Natural killer cell (primary cell): ENCODE results near the gene ZNF407. TPM values are rescaled to one million over a fixed set of nuclear protein-coding genes. Genes with fewer than 3 reads are reported as not detected.

Experiments
- ATAC-seq, 3 donors: fragments of 150-1000 bp in 2 of 3; fragments of 200-7000 bp in 1 of 3; cut with Tn5 transposase; 1 replicate in 1 of 3; 2 replicates in 2 of 3; pipeline ENCODE4 v1.10.0; 2021; ENCODE audit warnings: mild to moderate bottlenecking in 2 of 3, moderate library complexity in 2 of 3
- DNase-seq, 2 donors: peaks; one replicate each; pipeline versions ENCODE4 v3.0.0 to v3.0.0-alpha.2; 2013 to 2021; ENCODE audit warnings: mixed read lengths in 1 of 2
- H3K27ac ChIP-seq: one replicate; pipeline ENCODE4 v1.5.1; 2013; ENCODE audit warnings: mild to moderate bottlenecking, low read length
- H3K27me3 ChIP-seq: one replicate; pipeline ENCODE4 v1.6.1; 2013; ENCODE audit warnings: low read length; ENCODE audit not compliant: control insufficient read depth, insufficient read depth
- H3K36me3 ChIP-seq: one replicate; pipeline ENCODE4 v1.6.1; 2013; ENCODE audit warnings: low read length; ENCODE audit not compliant: control insufficient read depth, insufficient read depth
- H3K4me1 ChIP-seq: one replicate; pipeline ENCODE4 v1.6.1; 2013; ENCODE audit warnings: low read length; ENCODE audit not compliant: control insufficient read depth, insufficient read depth
- H3K4me3 ChIP-seq: one replicate; pipeline ENCODE4 v1.5.1; 2013; ENCODE audit warnings: low read length
- H3K9me3 ChIP-seq: one replicate; pipeline ENCODE4 v1.6.1; 2013; ENCODE audit warnings: low read length; ENCODE audit not compliant: control insufficient read depth, insufficient read depth
- H3K27ac Mint-ChIP-seq, 2 donors: one replicate each; pipeline ENCODE4 v1.8.0; 2022; ENCODE audit warnings: mild to moderate bottlenecking in 2 of 2, mixed read lengths in 2 of 2, moderate library complexity in 1 of 2
- H3K27me3 Mint-ChIP-seq, 2 donors: one replicate each; pipeline ENCODE4 v1.8.0; 2022; ENCODE audit warnings: low read depth in 2 of 2, mixed read lengths in 2 of 2
- H3K36me3 Mint-ChIP-seq: one replicate; pipeline ENCODE4 v1.8.0; 2022; ENCODE audit warnings: mixed read lengths
- H3K4me1 Mint-ChIP-seq, 2 donors: one replicate each; pipeline ENCODE4 v1.8.0; 2022; ENCODE audit warnings: mixed read lengths in 2 of 2
- H3K4me3 Mint-ChIP-seq: one replicate; pipeline ENCODE4 v1.8.0; 2022; ENCODE audit warnings: mild to moderate bottlenecking, moderate library complexity, mixed read lengths
- H3K9me3 Mint-ChIP-seq, 2 donors: one replicate each; pipeline ENCODE4 v1.8.0; 2022; ENCODE audit warnings: mixed read lengths in 2 of 2
- CTCF ChIP-seq: fragments of 200-600 bp; IDR thresholded peaks from one replicate; pipeline ENCODE4 v1.8.0; 2022; ENCODE audit warnings: antibody characterized with exemption
- WGBS: methylation state at CpG from one replicate; pipeline ENCODE4 v1.1.7; 2013; ENCODE audit warnings: missing lambda C conversion rate; ENCODE audit not compliant: insufficient coverage; 5-methylcytosine and 5-hydroxymethylcytosine counted together
- intact Hi-C: fragments of 100-400 bp; cut with micrococcal nuclease; formaldehyde crosslinking; loops from one replicate; pipeline ENCODE4 v1.14.2; 2022
- total RNA-seq, 4 donors: library from RNA; stranded (reverse); fragments of 120-200 nt in 1 of 4; gene quantifications; one replicate each; pipeline versions ENCODE4 v1.2.3 to v1.2.4, GENCODE V29; 2013 to 2022

ZNF407 gene
- total RNA-seq, 3 donors from 2014 or later (not counting 1 experiment from before 2014, with no cell fraction given) = 28.4 to 36.7 (median 36.3) TPM

DNA sequence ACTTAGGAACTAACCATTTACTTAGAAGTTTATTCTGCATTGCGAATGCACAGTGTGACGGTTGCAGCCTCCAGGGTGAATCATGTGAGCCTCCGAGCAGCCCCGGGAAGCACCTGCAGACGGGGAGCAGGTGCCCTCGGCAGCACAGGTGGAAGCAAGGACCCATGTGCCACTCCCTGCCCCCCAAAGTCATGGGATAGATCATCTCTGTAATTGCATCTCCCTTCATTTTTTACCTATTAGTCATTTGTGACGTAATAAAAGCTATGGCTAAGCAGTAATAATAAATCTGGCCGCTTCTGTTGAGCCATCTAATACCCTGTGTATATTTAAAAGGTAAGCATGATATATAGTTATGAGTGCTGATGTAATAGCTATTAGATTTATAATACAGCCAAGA, 514.1 kb downstream of the ZNF407 start:
- no peaks in the 10 kb centered on the region for H3K27me3 ChIP-seq
- intact Hi-C loops = no loop called here

GRCh38 chr18:75112186-75113096, 514.8 kb downstream of the ZNF407 start:
- Histone ChIP-seq H3K4me3 (no peak overlapping the region), H3K27me3 (no peaks in the 10 kb centered on the region), H3K9me3 (no peaks in the 10 kb centered on the region), H3K36me3 (no peaks in the 10 kb centered on the region), H3K4me1 (no peaks in the 10 kb centered on the region), H3K27ac (no peak overlapping the region)
- intact Hi-C loops = no loop called here
- WGBS = 89% methylated on average over 16 of the region's 16 CpGs
- Mint-ChIP-seq H3K4me3 (no peak overlapping the region), H3K27ac (no peak overlapping the region), H3K4me1 (peaks cover 0 to 5% of the 10 kb centered on the region in 2 donors), H3K9me3 (no peaks in the 10 kb centered on the region), H3K36me3 (no peaks in the 10 kb centered on the region), H3K27me3 (peaks cover 2 to 23% of the 10 kb centered on the region in 2 donors)
- TF ChIP-seq CTCF = no peak
- DNase-seq = no peak
- ATAC-seq = no peak

More for the DNA sequence above, 514.1 kb downstream of the ZNF407 start:
- Mint-ChIP-seq H3K9me3 (no peaks in the 10 kb centered on the region), H3K36me3 (no peaks in the 10 kb centered on the region), H3K27me3 (peaks cover 2 to 19% of the 10 kb centered on the region in 2 donors), H3K27ac (no peak overlapping the region), H3K4me1 (peaks cover 0 to 5% of the 10 kb centered on the region in 2 donors), H3K4me3 (no peak overlapping the region)
- Histone ChIP-seq H3K4me3 (no peak overlapping the region), H3K27ac (no peak overlapping the region), H3K9me3 (no peaks in the 10 kb centered on the region), H3K36me3 (no peaks in the 10 kb centered on the region), H3K4me1 (no peaks in the 10 kb centered on the region)
- no peak for ATAC-seq
- 88% methylated on average over 7 of the region's 8 CpGs for WGBS
- no peak for TF ChIP-seq CTCF
- no peak for DNase-seq

DNA sequence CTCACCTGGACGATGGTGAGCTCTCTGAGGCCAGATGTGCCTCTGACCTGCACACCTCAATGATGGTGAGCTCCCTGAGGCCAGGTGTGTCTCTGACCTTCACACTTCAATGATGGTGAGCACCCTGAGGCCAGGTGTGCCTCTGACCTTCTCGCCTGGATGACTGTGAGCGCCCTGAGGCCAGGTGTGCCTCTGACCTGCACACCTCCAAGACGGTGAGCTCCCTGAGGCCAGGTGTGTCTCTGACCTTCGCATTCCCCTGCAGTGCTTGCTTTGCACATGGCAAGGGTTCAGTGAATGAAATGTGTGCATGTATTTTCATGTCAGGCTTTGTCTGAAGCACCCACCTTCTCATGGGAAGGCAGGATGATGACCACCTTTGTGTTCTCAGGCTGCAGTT, 515.8 kb downstream of the ZNF407 start:
- 81% methylated on average over 5 of the region's 5 CpGs for WGBS
- H3K4me3 ChIP-seq = no peak overlapping the region
- intact Hi-C loops = no loop called here
- Mint-ChIP-seq H3K9me3 (no peaks in the 10 kb centered on the region), H3K36me3 (no peaks in the 10 kb centered on the region), H3K27me3 (peaks cover 0 to 15% of the 10 kb centered on the region in 2 donors), H3K4me1 (peaks cover 0 to 5% of the 10 kb centered on the region in 2 donors), H3K4me3 (no peak overlapping the region), H3K27ac (no peak overlapping the region)
- DNase-seq (no peak), ATAC-seq (no peak)
- no peaks in the 10 kb centered on the region for H3K36me3 ChIP-seq
- H3K27ac ChIP-seq = no peak overlapping the region
- no peaks in the 10 kb centered on the region for H3K9me3 ChIP-seq
- no peaks in the 10 kb centered on the region for H3K27me3 ChIP-seq
- no peaks in the 10 kb centered on the region for H3K4me1 ChIP-seq
- TF ChIP-seq CTCF = no peak
